ENCODE measurements around the gene TMEM176A.

Gene TMEM176A

DNA sequence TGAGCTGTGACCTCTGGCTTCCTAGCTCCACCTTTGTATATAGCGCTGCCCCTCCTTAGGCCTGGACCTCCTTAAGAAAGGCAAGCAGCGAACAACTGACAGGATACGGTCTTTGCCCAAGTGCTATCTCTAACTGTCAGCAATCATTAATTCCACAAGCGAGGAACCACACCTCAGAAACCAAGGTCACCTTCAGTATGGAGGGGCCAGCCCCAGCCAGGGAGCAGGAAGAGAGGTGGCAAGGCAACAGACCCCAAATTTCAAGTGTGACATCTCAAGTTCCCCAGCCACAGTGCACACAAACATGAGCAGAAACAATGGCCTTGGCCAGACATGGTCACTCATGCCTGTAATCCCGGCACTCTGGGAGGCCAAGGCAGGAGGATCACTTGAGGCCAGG, 47.0 kb downstream of the TMEM176A start:
- TF ChIP-seq SNAI2 (CRISPR knock-in tag; IDR thresholded peaks at IDR 0.05), result no peak
- TF ChIP-seq PPARA (CRISPR knock-in tag; IDR thresholded peaks at IDR 0.05; ENCODE audit: borderline replicate concordance), result no peak
- TF ChIP-seq, protein P1, sequence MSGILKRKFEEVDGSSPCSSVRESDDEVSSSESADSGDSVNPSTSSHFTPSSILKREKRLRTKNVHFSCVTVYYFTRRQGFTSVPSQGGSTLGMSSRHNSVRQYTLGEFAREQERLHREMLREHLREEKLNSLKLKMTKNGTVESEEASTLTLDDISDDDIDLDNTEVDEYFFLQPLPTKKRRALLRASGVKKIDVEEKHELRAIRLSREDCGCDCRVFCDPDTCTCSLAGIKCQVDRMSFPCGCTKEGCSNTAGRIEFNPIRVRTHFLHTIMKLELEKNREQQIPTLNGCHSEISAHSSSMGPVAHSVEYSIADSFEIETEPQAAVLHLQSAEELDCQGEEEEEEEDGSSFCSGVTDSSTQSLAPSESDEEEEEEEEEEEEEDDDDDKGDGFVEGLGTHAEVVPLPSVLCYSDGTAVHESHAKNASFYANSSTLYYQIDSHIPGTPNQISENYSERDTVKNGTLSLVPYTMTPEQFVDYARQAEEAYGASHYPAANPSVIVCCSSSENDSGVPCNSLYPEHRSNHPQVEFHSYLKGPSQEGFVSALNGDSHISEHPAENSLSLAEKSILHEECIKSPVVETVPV (CRISPR knock-in tag; IDR thresholded peaks at IDR 0.05), result no peak
- no peak for TF ChIP-seq TOX (CRISPR knock-in tag; IDR thresholded peaks at IDR 0.05; ENCODE audit: borderline replicate concordance)
- TF ChIP-seq ZNF565 (CRISPR knock-in tag; conservative IDR thresholded peaks at IDR 0.05; ENCODE audit: low read depth), result no peak
- TF ChIP-seq ZFP3 (CRISPR knock-in tag; IDR thresholded peaks at IDR 0.05), result no peak
- TF ChIP-seq, protein P2, sequence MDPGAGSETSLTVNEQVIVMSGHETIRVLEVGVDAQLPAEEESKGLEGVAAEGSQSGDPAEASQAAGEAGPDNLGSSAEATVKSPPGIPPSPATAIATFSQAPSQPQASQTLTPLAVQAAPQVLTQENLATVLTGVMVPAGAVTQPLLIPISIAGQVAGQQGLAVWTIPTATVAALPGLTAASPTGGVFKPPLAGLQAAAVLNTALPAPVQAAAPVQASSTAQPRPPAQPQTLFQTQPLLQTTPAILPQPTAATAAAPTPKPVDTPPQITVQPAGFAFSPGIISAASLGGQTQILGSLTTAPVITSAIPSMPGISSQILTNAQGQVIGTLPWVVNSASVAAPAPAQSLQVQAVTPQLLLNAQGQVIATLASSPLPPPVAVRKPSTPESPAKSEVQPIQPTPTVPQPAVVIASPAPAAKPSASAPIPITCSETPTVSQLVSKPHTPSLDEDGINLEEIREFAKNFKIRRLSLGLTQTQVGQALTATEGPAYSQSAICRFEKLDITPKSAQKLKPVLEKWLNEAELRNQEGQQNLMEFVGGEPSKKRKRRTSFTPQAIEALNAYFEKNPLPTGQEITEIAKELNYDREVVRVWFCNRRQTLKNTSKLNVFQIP (CRISPR knock-in tag; IDR thresholded peaks at IDR 0.05; ENCODE audit: borderline replicate concordance, low read depth), result no peak
- no peak for TF ChIP-seq BACH2 (CRISPR knock-in tag; IDR thresholded peaks at IDR 0.05; ENCODE audit: borderline replicate concordance)
- TF ChIP-seq OSR1 (CRISPR knock-in tag; IDR thresholded peaks at IDR 0.05), result no peak
- TF ChIP-seq GLIS3 (CRISPR knock-in tag; IDR thresholded peaks at IDR 0.05), result no peak
- no peak for TF ChIP-seq ISL1 (CRISPR knock-in tag; IDR thresholded peaks at IDR 0.05)
- no peak for ATAC-seq

DNA sequence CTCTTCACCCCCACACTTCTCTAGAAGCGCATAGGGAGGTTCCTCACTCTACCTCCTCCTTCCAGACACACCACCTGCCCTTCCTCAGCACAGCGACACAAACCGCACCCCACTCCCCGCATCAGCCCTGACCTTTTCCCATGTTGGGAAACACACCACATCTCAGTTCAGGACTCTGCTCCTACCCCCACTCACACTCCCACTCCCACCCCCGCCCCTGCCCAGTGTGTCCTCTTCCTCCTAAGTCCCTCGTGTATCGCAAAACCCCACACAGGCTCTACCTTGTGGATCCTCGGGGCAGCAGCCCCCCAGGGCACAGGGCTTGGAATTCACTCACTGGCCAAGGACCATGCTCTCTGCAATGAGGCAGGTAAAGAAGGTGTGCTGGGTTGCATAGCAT, 47.5 kb downstream of the TMEM176A start:
- TF ChIP-seq ZNF8 (CRISPR knock-in tag; IDR thresholded peaks at IDR 0.05) (no peak), PPARA (CRISPR knock-in tag; IDR thresholded peaks at IDR 0.05; ENCODE audit: borderline replicate concordance) (no peak), ISL1 (CRISPR knock-in tag; IDR thresholded peaks at IDR 0.05) (no peak), SNAI2 (CRISPR knock-in tag; IDR thresholded peaks at IDR 0.05) (no peak), ESRRG (CRISPR knock-in tag; IDR thresholded peaks at IDR 0.05) (no peak), ZFP3 (CRISPR knock-in tag; IDR thresholded peaks at IDR 0.05) (no peak), GLIS3 (CRISPR knock-in tag; IDR thresholded peaks at IDR 0.05) (no peak), ARNTL (CRISPR knock-in tag; IDR thresholded peaks at IDR 0.05; ENCODE audit: borderline replicate concordance, low read depth) (no peak), TOX (CRISPR knock-in tag; IDR thresholded peaks at IDR 0.05; ENCODE audit: borderline replicate concordance) (no peak), ZC3H10 (CRISPR knock-in tag; IDR thresholded peaks at IDR 0.05) (no peak), TCF4 (CRISPR knock-in tag; IDR thresholded peaks at IDR 0.05; ENCODE audit: borderline replicate concordance) (no peak), ZNF565 (CRISPR knock-in tag; conservative IDR thresholded peaks at IDR 0.05; ENCODE audit: low read depth) (no peak)
- TF ChIP-seq, protein P2 (CRISPR knock-in tag; IDR thresholded peaks at IDR 0.05; ENCODE audit: borderline replicate concordance, low read depth), result no peak
- TF ChIP-seq, protein P3, sequence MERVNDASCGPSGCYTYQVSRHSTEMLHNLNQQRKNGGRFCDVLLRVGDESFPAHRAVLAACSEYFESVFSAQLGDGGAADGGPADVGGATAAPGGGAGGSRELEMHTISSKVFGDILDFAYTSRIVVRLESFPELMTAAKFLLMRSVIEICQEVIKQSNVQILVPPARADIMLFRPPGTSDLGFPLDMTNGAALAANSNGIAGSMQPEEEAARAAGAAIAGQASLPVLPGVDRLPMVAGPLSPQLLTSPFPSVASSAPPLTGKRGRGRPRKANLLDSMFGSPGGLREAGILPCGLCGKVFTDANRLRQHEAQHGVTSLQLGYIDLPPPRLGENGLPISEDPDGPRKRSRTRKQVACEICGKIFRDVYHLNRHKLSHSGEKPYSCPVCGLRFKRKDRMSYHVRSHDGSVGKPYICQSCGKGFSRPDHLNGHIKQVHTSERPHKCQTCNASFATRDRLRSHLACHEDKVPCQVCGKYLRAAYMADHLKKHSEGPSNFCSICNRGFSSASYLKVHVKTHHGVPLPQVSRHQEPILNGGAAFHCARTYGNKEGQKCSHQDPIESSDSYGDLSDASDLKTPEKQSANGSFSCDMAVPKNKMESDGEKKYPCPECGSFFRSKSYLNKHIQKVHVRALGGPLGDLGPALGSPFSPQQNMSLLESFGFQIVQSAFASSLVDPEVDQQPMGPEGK (CRISPR knock-in tag; IDR thresholded peaks at IDR 0.05; ENCODE audit: borderline replicate concordance), result no peak
- TF ChIP-seq, protein P1 (CRISPR knock-in tag; IDR thresholded peaks at IDR 0.05), result no peak
- TF ChIP-seq, protein P4, sequence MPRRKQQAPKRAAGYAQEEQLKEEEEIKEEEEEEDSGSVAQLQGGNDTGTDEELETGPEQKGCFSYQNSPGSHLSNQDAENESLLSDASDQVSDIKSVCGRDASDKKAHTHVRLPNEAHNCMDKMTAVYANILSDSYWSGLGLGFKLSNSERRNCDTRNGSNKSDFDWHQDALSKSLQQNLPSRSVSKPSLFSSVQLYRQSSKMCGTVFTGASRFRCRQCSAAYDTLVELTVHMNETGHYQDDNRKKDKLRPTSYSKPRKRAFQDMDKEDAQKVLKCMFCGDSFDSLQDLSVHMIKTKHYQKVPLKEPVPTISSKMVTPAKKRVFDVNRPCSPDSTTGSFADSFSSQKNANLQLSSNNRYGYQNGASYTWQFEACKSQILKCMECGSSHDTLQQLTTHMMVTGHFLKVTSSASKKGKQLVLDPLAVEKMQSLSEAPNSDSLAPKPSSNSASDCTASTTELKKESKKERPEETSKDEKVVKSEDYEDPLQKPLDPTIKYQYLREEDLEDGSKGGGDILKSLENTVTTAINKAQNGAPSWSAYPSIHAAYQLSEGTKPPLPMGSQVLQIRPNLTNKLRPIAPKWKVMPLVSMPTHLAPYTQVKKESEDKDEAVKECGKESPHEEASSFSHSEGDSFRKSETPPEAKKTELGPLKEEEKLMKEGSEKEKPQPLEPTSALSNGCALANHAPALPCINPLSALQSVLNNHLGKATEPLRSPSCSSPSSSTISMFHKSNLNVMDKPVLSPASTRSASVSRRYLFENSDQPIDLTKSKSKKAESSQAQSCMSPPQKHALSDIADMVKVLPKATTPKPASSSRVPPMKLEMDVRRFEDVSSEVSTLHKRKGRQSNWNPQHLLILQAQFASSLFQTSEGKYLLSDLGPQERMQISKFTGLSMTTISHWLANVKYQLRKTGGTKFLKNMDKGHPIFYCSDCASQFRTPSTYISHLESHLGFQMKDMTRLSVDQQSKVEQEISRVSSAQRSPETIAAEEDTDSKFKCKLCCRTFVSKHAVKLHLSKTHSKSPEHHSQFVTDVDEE (CRISPR knock-in tag; IDR thresholded peaks at IDR 0.05), result no peak
- no peak for ATAC-seq

All from SK-N-SH treated with all-trans-retinoic acid at 6 μM for 48 hours (cell line).